HG03097 (cell line): ENCODE measurements around the gene PLCB3.

Source experiments
- ATAC-seq: cut with Tn5 transposase; IDR thresholded peaks from one replicate; pipeline ENCODE4 v1.9.1; 2021; ENCODE audit not compliant: unreplicated experiment, low FRiP score

The PLCB3 gene

GRCh38 chr11:64316672-64317324 is 65.5 kb downstream of the PLCB3 start:
- peak; percentile 15 for ATAC-seq

- ATAC-seq: peak; percentile 44
These were observed 66.1 kb downstream of the PLCB3 start, which contains the start of gene TRMT112 for GRCh38 chr11:64317325-64317960. Gene TRMT112, minus strand, starts transcription at chr11:64317559. Its CDS starts 33 bp downstream, at chr11:64317526.

- ATAC-seq: peak; percentile 63
These were observed 66.8 kb downstream of the PLCB3 start, which contains the start of gene PRDX5 for GRCh38 chr11:64317961-64318765. Gene PRDX5, plus strand, starts transcription at chr11:64318121. Its CDS starts 95 bp downstream, at chr11:64318216.
